GM21723 (cell line): ENCODE data around the gene VAV3.

Experiments
- ATAC-seq: cut with Tn5 transposase; IDR thresholded peaks from one replicate; pipeline ENCODE4 v1.9.1; 2021; ENCODE audit warnings: mild to moderate bottlenecking, moderate library complexity; ENCODE audit not compliant: unreplicated experiment

VAV3 gene

DNA sequence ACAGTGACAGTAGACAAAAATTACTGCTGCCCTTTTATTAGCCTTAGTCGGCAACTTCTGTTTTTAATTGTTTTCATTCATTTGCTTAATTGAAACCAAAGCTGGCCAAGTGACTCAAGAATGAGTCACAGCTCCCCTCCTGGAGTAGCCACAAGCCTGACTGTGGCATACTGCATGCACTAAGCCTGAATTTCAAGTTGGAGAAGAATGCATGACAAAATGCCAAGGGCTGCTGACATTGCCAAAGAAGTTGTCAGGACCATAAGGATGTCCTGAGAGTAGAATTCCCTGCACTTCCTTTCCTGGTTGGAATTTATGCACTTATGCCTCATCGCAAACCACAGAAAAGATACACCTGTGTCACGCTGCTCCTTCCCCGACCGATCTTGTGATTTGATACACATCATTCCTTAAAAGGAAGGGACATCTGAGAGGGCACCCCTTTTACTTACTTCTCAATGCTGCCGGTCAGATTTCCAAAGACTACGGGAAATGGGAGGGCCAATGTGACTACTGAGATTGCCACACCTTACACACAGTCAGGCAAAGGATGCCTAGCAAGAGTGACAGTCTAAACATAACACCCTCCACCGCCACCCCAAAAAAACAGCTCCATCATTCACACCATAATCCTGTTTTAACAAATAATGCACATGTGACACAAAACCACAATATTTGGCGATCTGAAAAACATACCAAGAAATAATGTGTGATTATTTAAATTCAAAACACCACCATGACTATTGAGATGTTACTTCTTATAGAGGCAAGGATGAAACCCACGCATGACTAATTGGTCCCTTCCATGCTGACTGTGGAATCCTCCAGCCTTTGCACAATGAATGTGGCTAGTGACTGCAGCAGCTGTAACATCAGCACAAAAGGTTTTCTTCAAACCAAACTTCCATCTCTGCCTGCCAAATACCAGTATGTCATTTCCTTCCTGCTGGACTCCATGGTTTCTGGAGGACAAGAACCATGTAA lies 28.2 kb downstream of the VAV3 start:
- ATAC-seq = peak; percentile 44

DNA sequence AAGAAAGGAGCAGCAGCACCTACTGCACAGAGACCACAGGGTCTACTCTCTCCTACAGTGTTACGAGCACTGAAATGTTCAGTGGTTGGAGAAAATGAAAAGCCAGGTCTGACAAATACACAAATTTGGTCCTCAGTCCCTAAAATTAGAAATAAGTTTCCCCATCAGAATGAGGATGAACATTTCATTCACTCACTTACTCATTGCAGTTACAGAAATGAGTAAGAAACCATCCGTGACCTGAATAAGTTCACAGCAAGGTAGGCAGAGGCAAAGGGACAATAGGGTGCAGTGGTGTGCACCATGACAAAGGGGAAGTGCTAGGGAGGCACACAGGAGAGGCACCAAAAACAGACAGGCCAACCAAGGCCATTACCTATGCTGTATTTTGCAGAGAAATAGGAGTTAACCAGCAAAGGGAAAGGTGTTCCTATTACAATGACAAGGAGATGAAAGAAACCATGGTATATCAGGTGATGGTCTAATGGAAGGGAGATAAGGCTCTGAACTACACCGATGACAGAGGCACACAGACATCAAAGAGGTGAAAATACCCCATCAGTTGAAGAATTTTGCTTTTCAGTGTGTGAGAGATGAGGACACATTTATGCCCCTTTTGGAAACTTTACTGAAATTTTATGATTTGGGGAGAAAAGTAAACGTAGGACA lies 29.4 kb downstream of the VAV3 start:
- peak; percentile 88 for ATAC-seq

DNA sequence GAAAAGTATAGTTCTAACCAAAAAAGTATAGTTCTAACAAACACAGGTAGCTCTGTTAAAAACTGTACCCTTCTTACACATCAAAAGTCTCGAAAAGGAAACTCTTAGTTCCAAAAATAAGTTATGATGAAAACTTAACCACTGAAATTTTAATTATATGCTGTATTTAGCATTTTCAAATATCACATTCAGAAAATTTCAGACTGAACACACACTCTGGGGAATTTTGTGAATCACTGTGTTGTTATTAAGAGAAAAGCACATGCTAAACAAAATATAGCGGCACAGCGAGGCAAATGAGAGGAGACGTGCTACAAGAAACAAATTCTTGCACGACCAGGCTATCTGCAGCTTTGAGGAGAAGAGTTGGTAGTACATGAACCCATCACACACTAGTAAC lies 30.4 kb downstream of the VAV3 start:
- ATAC-seq = peak; percentile 47

DNA sequence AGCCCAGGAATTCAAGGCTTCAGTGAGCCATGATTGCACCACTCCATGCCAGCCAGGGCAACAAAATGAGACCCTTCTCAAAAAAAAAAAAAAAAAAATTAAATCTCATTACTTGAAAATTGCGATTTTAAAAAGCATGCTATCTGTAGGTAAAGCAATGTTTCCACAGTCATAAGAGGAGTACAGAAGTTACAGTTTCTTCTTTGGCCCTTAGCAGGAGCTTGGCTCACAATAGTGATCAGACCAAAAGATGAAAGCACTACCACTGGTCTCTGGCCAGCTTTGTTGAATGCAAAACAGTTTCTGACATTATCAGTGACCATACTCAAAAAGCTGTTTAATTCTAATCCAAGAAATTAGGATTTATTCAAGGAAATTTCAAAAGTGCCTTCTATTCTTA lies 31.2 kb downstream of the VAV3 start:
- no peak for ATAC-seq

DNA sequence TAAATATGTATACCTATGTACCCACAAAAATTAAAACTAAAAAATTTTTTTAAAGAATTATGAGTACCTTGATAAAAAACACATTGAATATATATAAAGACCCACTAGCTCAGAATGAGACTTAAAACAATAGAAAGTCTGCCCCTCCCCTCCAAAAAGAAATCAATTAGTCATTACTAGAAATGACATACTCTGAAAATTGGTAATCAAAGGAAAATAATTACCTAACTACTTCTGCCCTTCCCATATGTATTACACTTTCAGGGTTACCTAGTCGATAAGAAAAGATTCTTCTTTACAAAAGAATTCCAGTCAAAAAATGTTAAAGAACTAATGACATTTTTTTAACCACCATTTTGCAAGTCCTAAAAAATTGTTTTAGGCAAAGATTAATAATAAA lies 34.7 kb downstream of the VAV3 start:
- ATAC-seq = no peak

DNA sequence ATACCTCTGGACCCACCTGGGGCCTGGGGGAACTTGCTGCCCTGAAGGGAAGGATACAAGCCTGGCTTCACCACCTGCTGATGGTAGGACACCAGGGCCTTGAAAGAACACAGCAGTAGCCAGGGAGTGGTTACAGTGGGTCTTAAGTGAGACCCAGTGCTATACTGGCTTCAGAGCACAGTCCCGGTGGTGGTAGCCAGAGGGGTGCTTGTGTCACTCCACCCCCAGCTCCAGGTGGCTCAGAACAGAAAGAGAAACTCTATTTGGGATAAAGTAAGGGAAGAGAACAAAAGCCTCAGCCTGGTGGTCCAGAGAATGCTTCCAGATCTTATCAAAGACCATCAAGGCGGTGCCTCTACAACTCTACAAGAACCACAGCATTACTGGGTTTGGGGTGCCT lies 37.2 kb downstream of the VAV3 start:
- ATAC-seq = no peak

DNA sequence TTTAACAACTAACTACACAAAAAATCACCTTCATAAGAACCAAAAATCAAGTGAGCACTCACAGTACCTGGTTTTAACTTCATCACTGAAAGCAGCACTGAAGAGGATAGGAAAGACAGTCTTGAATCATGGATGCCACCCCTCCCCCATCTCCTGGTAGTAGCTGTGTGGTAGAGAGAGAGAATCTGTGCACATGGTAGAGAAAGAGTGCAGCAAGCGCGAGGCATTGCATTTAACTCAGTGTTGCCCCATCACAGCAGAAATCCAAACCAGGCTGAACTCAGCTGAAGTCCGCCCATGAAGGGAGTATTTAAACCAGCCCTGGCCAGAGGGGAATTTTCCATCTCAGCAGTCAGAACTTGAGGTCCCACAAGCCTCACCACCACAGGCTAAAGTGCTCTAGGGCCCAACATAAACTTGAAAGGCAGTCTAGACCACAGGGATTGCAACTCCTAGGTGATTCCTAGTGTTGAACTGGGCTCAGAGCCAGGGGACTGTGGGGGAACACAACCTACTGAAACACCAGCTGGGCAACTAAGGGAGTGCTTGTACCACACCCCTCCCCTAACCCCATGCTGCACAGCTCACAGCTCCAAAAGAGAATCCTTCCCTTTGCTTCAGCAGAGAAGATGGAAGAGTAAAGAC lies 38.4 kb downstream of the VAV3 start:
- no peak for ATAC-seq

DNA sequence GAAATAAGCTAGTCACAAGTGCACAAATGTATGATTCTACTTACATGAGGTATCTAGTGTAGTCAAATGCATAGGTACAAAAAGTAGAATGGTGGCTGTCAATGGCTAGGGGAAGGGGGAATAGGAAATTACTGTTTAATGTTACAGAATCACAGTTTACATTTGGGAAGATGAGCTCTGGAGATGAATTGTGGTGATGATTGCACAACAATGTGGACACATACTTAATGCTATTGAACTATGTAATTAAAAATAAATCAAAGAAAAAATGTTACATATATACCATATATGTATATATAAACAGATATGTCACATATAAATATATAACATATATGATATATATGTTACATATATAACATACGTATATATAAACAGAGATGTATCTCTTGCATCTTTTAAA lies 39.4 kb downstream of the VAV3 start:
- no peak for ATAC-seq

DNA sequence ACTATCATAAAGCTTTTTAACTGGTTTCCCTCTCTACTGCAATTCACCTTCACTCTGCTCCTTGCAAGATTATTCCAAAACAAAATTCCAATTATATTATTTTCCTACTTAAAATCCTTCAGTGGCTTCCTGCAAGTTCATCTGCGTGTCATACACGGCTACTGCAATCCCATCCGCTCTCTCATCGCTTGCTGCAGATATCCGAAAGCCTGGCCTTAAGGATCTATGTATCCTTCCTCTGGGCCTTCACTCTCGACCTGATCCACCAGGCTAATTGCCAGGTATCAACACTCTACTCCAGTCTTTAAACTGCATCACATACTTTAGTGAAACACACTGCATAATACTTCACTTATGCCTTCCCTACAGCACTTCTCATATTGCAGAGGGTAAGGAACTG lies 44.0 kb downstream of the VAV3 start:
- no peak for ATAC-seq

DNA sequence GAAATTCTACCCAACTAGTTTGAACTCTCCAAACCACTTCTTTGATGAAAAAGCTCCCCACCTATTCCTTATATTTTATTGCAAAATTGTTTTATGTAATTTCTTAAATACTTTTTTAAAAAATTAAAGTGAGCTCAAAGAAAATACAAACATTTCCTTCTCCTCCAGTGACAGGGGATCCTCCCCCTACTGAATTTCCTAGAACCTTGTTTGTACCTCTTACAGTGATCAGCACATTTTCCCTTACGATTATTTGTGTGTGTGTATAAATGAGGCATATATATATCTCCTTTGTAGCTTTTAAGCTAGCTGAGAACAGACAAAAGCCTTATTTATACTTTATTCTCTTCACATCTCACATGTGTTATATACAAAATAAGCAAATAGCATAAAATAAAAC lies 44.4 kb downstream of the VAV3 start:
- ATAC-seq = no peak

DNA sequence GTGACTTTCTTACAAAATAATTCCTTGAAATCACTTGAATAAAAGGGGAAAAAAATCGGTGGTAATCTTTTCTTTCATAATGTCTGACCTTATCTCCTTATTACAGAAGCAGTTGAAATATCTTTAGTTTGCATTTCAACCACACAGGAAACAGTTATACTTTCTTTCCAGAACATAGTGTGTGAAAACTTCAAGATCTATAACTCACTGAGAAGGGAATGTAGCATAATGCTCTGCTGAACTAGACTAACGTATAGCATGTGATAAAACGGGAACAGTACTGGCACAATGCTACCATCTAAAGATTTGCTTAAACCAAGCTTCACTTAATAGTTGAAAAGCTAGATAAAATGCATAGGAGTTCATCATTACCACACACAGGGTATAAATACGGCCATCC lies 45.0 kb downstream of the VAV3 start:
- no peak for ATAC-seq

DNA sequence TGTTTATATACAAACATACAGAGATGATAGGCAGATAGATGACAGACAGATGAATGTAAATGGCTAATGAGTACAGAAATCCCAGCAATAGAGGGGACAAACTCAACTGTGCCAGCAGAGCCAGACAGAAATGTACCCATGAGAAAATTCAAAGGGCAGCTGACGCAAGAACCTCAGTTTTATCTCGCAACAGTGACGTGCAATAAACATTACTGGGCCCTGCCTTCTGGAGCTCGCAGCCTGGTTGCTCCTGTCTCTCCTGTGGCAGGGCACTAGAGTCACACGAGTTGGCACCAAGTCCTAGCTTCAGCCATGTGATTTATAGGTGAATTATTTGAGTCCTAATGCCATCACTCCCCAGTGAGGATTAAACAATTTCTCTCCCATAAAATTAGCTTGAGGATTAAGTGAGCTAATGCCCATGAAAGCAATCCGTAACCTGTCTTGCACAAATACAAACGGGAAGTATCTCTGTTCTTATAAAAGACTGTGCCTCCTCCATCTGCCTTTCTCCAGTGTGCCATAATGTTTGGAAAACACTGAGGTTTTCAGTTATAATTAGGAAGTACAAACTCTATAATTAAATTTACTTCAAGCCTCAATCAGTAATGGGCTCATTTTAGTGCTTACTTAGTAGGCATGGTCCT lies 50.7 kb downstream of the VAV3 start:
- ATAC-seq = no peak

DNA sequence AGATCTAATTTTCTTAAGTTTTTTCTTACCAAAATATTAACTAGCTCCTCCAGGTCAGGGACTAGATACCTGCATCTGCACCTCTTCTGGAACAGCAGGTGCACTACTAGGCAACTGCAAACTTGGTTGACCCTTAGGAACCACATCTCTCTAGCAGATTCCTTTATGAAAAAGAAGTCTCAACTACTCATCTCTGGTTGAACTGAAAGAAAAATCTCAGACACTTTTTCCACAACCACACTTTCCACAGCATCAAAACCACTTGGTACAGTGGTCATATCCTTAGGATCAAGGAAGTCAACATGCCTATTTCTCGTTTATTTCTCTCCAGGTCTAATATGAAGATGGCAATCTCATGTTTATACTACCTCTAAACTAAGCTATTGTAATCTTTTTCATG lies 52.3 kb downstream of the VAV3 start:
- no peak for ATAC-seq

DNA sequence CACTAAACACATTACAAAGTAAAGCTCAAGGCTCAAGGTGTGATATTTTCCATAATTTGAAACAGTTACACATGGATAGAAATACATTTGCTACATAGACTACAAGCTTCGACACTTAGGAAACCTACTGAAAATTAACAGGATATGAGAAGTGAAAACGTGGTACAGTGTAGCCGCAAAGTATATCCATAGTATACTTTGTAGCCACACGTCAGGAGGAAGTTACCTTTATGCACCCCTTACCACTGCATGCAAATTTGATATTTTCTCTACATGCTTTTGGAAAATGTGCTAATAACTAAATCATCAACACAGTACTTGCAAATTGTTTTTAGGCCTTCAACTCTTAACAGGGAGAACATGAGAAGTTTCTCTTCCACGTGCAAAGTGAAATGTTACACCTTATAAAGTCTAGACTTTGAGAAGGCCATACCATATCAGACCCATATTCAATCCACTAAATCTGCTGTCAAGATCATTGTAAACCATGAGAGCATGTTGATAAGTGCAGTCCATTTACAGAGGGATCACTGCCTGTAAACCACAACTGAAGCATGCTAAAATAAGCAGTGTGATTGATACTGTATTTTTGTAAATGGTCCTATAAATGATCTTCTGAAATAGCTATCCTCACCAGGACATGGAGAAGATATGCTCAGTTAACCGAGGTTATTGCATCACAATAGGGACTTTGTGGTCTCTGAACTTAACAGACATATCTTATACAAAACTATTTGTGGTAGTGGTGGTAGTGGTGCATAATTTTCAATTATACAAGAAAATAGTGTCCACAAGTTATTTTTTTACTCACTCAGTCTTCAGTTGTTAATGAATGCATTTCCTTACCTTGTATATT lies 64.7 kb downstream of the VAV3 start:
- ATAC-seq = peak; percentile 59

DNA sequence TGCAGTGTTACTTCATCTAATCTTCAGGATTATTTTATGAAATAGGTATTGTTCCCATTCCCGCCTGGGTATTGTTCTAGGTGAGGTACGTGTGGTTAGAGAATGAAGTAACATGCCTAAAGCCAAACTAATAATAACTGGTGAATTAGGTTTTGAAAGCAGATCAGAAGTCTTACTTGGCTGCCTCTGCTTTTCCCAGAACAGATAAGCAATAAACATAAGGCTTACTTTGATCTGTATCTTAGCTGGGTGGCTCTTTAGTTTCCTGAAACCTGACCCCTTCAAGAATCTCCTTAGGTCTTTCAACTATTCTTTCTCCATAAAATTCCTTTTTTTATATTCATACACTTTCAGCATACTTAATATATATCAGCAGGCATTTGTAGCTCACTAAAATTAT lies 65.3 kb downstream of the VAV3 start:
- ATAC-seq = no peak

DNA sequence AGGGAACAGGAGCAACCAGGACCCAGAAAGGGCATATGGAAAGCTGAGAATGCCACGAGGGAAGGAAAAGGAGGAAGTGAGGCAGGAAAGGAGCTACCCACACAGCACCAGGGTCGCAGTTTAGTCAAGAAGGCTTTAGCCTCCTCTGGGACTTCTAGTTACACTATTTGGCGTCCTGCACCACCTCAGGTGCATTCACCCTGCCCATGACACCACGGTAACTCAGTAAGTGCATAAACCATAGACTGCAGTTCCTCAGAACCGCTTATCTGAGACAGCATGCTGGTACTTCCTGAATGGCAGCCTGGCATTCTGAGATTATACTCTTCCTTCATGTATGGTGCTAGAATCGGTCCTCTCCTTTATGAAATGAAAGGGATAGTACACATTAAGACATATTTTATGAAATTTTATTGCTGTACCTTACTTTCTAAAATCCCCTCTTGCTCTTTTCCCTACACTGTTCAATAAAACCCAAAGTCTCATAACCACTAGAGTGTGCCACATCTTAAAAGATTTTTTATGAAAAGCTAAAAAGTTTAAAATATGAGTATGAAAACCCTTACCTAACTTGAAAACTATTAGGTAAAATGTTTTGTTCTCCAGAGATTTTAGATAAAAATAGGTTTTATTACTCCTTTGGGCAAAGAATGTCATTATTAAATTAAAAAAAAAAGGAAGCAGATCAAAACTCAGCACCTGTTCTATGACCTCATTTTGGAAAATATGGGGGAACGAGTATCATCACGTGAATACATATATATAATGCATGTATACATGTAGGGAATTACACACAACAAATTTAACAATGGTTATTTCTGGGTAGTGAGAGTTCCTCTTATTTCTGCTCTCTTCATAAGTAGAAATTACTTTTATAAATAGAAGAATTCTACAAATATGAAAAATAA lies 67.3 kb downstream of the VAV3 start:
- no peak for ATAC-seq

DNA sequence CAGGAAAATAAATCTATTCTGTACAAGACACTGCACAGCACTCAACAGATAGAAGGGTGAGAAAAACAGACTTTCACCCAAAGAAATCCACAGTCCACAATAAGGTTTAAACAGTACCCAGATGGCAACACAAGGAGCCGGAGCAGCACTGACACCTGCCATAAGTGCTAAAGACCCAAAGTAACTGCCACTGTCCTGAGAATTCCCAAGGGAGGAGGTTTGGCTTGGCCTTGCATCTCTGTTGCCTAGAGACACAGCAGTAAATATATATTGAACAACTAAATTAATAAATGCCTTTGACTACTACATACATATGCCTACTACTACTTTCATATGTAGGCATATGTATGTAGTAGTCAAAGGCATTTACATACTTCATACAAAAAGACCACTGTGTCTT lies 68.0 kb downstream of the VAV3 start:
- ATAC-seq = no peak

DNA sequence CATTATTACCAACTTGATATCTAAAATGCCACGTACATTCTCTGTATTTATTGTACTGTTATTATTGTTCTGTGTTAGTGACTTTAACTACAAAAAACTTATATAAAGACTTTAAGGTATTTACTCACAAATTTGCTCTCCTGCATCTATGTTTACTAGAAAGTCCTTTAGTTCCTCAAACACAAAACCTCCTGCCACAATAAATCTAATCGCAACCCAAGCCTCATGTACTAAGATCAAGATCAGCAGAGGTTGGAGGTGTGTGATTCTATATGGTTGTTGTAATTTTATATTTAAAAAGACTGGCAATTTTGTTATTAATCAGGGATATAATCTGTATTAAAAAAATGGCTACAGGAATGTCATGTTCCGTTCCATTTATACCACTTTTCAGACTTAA lies 68.6 kb downstream of the VAV3 start:
- ATAC-seq = no peak

DNA sequence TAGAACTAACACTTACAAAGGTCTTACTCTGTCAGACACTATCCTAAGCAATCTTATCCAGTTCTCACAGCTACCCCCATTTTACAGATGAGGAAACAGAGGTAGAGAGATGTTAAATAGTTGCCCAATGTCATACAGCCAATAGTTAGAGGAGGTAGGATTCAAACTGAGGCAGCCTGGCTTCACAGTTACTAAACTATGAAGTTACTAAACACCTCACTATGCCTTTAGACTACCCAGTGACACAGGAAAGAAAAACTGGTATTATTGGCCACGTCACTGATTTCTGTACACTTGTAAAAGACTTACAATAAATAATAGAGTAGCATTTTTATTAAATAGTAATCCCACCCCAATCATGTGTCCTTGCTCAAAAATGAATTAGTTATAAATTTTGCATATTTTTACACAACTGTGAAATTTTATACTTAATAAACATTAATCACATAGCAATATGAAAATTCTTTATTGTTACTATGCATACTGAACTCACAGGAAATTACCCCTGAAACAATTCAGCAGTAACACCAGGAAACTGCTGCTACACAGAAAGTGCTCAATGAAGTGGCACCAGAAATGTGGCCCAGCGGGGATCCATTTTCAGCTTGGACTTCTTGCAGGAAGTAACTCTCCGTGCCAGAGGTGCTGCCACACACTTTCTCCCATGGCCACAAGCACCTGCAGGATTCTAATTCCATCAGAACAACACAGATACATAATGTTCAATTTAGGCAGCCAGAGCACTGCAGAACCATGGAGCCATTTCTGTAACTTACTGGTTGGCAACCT lies 69.4 kb downstream of the VAV3 start:
- ATAC-seq = no peak
